Coronary artery (tissue), 2 donors: ENCODE measurements around the gene BCL2L12.
A peak's percentile ranks its signal among the peaks of the same experiment; 100 is the strongest.

Experiments used
- DNase-seq: peaks from one replicate; pipeline ENCODE4 v3.0.0-alpha.2; 2017; ENCODE audit warnings: low spot score
- H3K27ac ChIP-seq, 2 donors: fragments of 200-600 bp; sonication (generic); one replicate each; pipeline ENCODE4 v1.5.1; 2016 to 2019
- H3K4me3 ChIP-seq: fragments of 200-600 bp; sonication (generic); 2 replicates; pipeline ENCODE4 v1.5.1; 2016; ENCODE audit warnings: mild to moderate bottlenecking, moderate library complexity
- CTCF ChIP-seq: fragments of 200-600 bp; sonication (generic); IDR thresholded peaks from one replicate; pipeline ENCODE4 v1.5.1; 2019; ENCODE audit warnings: antibody characterized with exemption

BCL2L12 gene

GRCh38 chr19:49687150-49687549 is 21.4 kb downstream of the BCL2L12 start:
- DNase-seq, result no peak
- no peak overlapping the region for H3K27ac ChIP-seq
- H3K4me3 ChIP-seq, result no peak overlapping the region

GRCh38 chr19:49687566-49688316 is 22.0 kb downstream of the BCL2L12 start:
- DNase-seq, result no peak
- Histone ChIP-seq H3K27ac (peak overlapping the region in 1 of 2 donors; percentile 49), H3K4me3 (peak overlapping the region; percentile 20)
- no peak for TF ChIP-seq CTCF

More at GRCh38 chr19:49687150-49687549, 21.4 kb downstream of the BCL2L12 start:
- TF ChIP-seq CTCF, result no peak

- DNase-seq, result no peak
- no peak for TF ChIP-seq CTCF
- no peak overlapping the region for H3K4me3 ChIP-seq
- H3K27ac ChIP-seq, result peak overlapping the region in 1 of 2 donors; percentile 49
Measured at GRCh38 chr19:49688531-49689132, 22.9 kb downstream of the BCL2L12 start.

- H3K27ac ChIP-seq, result peak within 1 kb of the TSS in 1 of 2 donors; percentile 49
- peak within 1 kb of the TSS; percentile 61 for H3K4me3 ChIP-seq
- peak; percentile 33 for TF ChIP-seq CTCF
- no peak for DNase-seq
Measured at GRCh38 chr19:49689133-49690078, 23.7 kb downstream of the BCL2L12 start, which contains the start of gene ADM5. Gene ADM5 (plus strand): TSS chr19:49689594. CDS start chr19:49689838, 244 bp downstream.

GRCh38 chr19:49690079-49690655 is 24.4 kb downstream of the BCL2L12 start:
- Histone ChIP-seq H3K4me3 (peak overlapping the region; percentile 61), H3K27ac (peak overlapping the region in 1 of 2 donors; percentile 19)
- no peak for DNase-seq
- no peak for TF ChIP-seq CTCF

- peak within 1 kb of the TSS in 1 of 2 donors; percentile 19 for H3K27ac ChIP-seq
- TF ChIP-seq CTCF, result no peak
- DNase-seq, result no peak
Measured at GRCh38 chr19:49690656-49691242, 25.0 kb downstream of the BCL2L12 start, which contains the start of gene CPT1C. Gene CPT1C (plus strand): TSS chr19:49691116. CDS start chr19:49692253, 1,137 bp downstream.

More at GRCh38 chr19:49690656-49691242, 25.0 kb downstream of the BCL2L12 start, which contains the start of gene CPT1C:
- peak within 1 kb of the TSS; percentile 61 for H3K4me3 ChIP-seq
